Panc1 (cell line): ENCODE data around the gene PIM2.

Source experiments
- POLR2AphosphoS5 ChIP-seq: IDR thresholded peaks from 2 replicates; pipeline ENCODE4 v1.6.1; 2012; ENCODE audit warnings: mild to moderate bottlenecking, low read depth, low read length, moderate library complexity
- SIN3A ChIP-seq: IDR thresholded peaks from 2 replicates; pipeline ENCODE4 v1.6.1; 2012; ENCODE audit warnings: low read depth, mild to moderate bottlenecking, low read length, moderate library complexity, borderline replicate concordance; ENCODE audit not compliant: insufficient read depth
- TCF7L2 ChIP-seq: IDR thresholded peaks from 2 replicates; pipeline ENCODE4 v1.6.1; 2011; ENCODE audit warnings: mild to moderate bottlenecking, low read depth, low read length, inconsistent platforms
- TF ChIP-seq, protein P1 (sequence below): fragments of 450-650 bp; IDR thresholded peaks from 2 replicates; pipeline ENCODE4 v1.5.1; 2017; ENCODE audit warnings: mild to moderate bottlenecking
- TF ChIP-seq, protein P2 (sequence below), 2 experiments: IDR thresholded peaks; 2 replicates each; pipeline ENCODE4 v1.6.1; 2011 to 2012; ENCODE audit warnings: low read depth in 2 of 2, control low read depth in 1 of 2, low read length in 1 of 2, mild to moderate bottlenecking in 1 of 2, moderate library complexity in 1 of 2; ENCODE audit not compliant: insufficient read depth in 1 of 2

DNA sequence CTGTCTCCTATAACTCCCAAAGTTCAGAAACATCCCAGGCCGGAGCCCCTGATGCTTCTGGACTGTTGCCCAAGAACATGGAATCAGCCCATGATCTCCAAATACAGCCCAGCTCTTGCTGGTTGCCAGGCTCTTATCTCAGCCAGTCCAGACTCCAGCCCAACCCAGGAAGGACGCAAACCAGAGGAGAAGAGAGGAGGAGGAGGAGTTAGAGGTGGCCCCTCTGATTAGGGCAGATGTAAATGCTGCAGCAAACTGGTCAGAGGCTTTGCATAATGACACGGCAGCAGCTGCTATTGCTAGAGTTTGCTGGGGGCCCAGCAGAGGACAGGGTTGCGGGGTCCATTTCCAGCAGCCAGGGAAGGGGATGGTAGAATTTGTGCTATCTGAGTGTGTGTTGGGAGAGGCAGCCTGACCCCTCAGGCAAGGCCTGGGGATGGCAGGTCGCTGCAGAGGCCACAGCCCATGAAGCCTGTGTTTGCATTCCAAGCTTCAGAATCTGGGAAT lies 42.8 kb upstream of the PIM2 start:
- TF ChIP-seq, protein P1, sequence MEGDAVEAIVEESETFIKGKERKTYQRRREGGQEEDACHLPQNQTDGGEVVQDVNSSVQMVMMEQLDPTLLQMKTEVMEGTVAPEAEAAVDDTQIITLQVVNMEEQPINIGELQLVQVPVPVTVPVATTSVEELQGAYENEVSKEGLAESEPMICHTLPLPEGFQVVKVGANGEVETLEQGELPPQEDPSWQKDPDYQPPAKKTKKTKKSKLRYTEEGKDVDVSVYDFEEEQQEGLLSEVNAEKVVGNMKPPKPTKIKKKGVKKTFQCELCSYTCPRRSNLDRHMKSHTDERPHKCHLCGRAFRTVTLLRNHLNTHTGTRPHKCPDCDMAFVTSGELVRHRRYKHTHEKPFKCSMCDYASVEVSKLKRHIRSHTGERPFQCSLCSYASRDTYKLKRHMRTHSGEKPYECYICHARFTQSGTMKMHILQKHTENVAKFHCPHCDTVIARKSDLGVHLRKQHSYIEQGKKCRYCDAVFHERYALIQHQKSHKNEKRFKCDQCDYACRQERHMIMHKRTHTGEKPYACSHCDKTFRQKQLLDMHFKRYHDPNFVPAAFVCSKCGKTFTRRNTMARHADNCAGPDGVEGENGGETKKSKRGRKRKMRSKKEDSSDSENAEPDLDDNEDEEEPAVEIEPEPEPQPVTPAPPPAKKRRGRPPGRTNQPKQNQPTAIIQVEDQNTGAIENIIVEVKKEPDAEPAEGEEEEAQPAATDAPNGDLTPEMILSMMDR, result no peak
- TF ChIP-seq, protein P2, sequence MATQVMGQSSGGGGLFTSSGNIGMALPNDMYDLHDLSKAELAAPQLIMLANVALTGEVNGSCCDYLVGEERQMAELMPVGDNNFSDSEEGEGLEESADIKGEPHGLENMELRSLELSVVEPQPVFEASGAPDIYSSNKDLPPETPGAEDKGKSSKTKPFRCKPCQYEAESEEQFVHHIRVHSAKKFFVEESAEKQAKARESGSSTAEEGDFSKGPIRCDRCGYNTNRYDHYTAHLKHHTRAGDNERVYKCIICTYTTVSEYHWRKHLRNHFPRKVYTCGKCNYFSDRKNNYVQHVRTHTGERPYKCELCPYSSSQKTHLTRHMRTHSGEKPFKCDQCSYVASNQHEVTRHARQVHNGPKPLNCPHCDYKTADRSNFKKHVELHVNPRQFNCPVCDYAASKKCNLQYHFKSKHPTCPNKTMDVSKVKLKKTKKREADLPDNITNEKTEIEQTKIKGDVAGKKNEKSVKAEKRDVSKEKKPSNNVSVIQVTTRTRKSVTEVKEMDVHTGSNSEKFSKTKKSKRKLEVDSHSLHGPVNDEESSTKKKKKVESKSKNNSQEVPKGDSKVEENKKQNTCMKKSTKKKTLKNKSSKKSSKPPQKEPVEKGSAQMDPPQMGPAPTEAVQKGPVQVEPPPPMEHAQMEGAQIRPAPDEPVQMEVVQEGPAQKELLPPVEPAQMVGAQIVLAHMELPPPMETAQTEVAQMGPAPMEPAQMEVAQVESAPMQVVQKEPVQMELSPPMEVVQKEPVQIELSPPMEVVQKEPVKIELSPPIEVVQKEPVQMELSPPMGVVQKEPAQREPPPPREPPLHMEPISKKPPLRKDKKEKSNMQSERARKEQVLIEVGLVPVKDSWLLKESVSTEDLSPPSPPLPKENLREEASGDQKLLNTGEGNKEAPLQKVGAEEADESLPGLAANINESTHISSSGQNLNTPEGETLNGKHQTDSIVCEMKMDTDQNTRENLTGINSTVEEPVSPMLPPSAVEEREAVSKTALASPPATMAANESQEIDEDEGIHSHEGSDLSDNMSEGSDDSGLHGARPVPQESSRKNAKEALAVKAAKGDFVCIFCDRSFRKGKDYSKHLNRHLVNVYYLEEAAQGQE (IDR thresholded peaks at IDR 0.05; ENCODE audit: insufficient read depth in 1 of 2, low read depth in 2 of 2, low read length in 1 of 2), result no peak
- no peak for TF ChIP-seq SIN3A
- no peak for TF ChIP-seq POLR2AphosphoS5
- no peak for TF ChIP-seq TCF7L2
